Adrenal gland (tissue), 5 donors: ENCODE data around the gene TMEM17.

Source experiments
- POLR2A ChIP-seq, 2 donors: fragments of 450-650 bp; IDR thresholded peaks; one replicate each; pipeline ENCODE4 v1.6.1; 2017; ENCODE audit warnings: antibody characterized with exemption in 2 of 2, mild to moderate bottlenecking in 2 of 2, moderate library complexity in 1 of 2
- TF ChIP-seq, protein P1 (sequence below), 6 experiments: fragments of 450-650 bp in 4 of 6; fragments of 200-600 bp in 2 of 6; sonication (generic) in 1 of 6; IDR thresholded peaks; 1 replicate in 5 of 6; 2 replicates in 1 of 6; pipeline versions ENCODE4 v1.5.1 to v1.8.0; 2016 to 2021; ENCODE audit warnings: antibody characterized with exemption in 6 of 6, mild to moderate bottlenecking in 2 of 6, moderate library complexity in 1 of 6
- donor health status: DM: no; HTN: no; CAD: no.

DNA sequence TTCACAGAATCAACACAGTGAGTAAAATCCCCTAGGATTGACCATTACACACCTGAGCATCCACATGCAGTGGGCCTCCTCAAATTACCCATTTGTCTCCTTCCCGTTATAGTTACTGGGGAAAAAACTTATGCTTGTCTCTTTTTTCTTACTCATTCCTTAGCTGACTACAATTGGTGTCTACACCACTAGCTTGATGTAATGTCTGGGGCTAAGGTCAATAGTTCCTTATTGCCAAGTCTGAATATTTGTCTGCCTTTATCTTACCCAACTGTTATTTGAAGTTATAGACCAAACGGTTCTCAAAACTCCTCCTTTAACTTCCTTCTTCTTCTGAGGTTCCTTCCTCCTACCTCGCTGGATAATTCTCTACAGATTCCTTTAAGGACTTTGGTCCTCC is 41.9 kb upstream of the TMEM17 start:
- TF ChIP-seq, protein P1, sequence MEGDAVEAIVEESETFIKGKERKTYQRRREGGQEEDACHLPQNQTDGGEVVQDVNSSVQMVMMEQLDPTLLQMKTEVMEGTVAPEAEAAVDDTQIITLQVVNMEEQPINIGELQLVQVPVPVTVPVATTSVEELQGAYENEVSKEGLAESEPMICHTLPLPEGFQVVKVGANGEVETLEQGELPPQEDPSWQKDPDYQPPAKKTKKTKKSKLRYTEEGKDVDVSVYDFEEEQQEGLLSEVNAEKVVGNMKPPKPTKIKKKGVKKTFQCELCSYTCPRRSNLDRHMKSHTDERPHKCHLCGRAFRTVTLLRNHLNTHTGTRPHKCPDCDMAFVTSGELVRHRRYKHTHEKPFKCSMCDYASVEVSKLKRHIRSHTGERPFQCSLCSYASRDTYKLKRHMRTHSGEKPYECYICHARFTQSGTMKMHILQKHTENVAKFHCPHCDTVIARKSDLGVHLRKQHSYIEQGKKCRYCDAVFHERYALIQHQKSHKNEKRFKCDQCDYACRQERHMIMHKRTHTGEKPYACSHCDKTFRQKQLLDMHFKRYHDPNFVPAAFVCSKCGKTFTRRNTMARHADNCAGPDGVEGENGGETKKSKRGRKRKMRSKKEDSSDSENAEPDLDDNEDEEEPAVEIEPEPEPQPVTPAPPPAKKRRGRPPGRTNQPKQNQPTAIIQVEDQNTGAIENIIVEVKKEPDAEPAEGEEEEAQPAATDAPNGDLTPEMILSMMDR (IDR thresholded peaks at IDR 0.05), result no peak
- no peak for TF ChIP-seq POLR2A (IDR thresholded peaks at IDR 0.05)
